ENCODE data around the gene ACBD6. TPM values are rescaled to one million over a fixed set of nuclear protein-coding genes. Genes with fewer than 3 reads are reported as not detected.

The ACBD6 gene
- polyA plus RNA-seq, 4 donors = 68.1 to 85.1 (median 73.4) TPM

DNA sequence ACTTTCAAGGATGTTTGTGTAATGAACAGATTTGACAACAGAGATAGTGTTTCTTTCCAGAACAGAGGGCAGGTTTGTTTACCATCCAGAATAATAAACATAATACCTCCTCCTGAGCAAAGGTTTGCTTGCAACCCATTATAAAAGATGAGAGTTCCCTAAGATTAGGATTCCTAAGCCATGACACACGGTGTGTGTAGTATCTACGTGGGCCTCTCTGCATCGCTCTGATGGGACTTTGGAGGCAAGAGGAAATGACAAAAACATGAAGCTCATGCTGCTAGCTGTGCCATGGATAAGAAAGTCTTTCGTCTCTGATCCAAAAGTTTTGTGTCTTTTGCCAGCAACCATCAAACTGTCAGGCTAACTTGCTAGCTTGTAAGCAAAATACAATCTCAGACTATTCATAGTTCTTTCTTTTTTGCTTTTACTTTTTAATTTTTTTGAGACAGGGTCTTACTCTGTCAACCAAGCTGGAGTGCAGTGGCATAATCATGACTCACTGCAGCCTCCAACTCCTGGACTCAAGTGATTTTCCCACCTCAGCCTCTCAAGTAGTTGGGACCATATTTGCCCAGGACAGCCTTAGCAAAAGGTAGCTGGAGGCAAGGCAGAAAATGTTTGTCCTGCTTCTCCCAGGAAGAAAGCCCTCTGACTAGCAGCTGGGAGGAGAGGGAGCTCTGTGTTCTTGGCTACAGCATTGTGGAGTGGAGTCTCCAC is 191.2 kb downstream of the ACBD6 start:
- DNase-seq (ENCODE audit: low read depth in 4 of 4, low spot score in 2 of 4) = no peak

DNA sequence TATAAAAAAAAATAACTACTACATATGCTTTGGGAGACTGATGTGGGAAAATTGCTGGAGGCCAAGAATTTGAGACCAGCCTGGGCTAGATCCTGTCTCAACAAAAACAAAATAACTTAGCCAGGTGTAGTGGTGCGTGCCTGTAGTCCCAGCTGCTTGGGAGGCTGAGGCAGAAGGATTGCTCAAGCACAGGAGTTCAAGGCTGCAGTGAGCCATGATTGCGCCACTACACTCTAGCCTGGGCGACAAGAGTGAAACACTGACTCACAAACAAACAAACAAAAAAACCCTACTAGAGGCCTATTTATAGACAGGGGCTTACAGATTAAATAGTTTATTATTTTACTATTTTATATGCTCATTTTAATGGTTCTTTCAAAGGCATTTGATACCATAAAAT is 192.3 kb downstream of the ACBD6 start:
- no peak for DNase-seq (ENCODE audit: low read depth in 4 of 4, low spot score in 2 of 4)

DNA sequence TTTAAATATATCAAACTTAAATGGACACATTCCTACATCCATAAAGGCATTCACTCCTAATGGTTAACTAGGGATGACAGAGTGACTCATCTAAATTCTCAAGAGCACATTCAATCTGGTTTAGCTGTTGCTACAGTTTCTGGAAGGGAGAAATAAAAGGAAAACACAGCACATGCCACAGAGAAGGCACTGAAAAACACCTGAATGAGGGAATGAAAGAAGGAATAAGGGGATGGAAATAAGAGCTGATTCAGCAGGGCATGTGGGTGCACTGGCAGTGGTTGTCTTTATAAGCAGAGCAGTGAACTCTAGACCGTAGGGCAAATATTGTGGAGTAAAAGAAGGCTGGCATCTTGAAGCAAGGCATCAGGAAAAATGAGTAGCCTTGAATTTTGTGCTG is 193.0 kb downstream of the ACBD6 start:
- DNase-seq (ENCODE audit: low read depth in 4 of 4, low spot score in 2 of 4) = no peak

DNA sequence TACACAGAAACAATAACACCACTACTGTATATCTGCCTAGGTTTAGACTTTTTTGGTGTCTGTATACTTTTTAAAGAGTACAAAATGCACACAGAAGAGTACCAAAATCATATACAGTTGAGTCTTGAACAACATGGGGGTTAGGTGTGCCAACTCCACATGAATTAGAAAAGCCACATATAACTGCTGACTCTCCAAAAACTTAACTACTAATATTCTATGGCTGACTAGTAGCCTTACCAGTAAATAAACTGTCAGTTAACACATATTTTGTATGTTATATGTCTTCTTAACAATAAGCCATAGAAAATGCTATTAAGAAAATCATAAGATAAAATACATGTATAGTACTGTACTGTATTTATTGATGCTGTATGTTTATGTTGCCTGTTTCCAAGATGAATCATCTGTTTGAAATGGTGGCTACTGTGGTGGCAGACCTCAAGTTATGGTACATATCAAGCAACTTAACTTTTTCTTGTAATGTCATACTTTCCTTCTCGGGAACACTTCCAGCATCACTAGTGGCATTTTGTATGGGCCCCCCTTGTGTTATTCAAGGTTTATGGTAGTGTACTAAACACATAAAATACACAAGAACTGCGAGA is 201.1 kb downstream of the ACBD6 start:
- no peak for DNase-seq (ENCODE audit: low read depth in 4 of 4, low spot score in 2 of 4)

DNA sequence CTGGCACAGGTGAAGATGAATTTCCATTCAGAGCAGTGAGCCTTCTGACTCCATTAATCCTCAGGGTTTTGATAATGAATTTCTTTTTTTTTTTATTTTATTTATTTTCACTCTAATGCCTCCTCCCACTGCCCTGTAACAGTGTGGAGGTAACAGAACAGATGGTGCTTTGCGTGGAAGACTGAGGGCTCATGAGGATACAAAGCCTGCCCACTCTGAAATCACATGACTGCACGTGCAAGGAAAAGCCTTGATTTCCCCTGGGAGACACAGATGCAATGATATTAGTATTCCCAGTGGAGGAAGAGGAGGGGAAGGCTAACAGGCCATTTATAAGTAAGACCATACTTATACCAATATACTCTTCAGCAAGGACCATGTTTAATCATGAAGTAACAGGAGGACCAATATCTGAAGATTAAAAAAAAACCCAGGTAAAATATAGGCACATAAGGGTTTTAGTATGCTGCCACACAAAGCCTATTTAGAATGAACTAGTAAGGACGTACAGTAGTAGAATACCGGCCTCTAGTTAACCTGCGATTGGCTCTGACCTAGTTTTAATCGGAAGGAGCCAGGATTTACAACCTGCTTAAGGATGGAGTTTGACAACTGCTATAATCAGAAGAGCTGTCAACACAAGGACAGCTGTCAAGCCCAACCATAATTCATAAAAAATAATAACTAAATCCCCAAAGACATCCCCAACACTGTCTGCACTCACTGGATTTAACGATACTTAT is 202.7 kb downstream of the ACBD6 start:
- DNase-seq (ENCODE audit: low read depth in 4 of 4, low spot score in 2 of 4) = no peak

DNA sequence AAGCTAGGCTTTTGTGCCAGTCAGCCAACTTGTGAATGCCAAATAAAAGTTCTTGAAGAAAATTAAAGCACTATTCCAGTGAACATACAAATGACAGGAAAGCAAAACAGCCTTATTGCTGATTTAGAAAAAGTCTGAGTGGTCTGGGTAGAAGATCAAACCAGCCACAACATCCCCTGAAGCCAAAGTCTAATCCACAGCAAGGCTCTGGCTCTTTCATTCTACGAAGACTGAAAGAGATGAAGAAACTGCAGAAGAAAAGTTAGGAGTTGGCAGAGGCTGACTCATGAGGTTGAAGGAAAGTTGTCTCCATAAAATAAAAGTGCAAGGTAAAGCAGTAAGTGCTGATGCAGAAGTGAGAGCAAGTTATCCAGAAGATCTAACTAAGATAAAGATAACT is 206.4 kb downstream of the ACBD6 start:
- no peak for DNase-seq (ENCODE audit: low read depth in 4 of 4, low spot score in 2 of 4)

DNA sequence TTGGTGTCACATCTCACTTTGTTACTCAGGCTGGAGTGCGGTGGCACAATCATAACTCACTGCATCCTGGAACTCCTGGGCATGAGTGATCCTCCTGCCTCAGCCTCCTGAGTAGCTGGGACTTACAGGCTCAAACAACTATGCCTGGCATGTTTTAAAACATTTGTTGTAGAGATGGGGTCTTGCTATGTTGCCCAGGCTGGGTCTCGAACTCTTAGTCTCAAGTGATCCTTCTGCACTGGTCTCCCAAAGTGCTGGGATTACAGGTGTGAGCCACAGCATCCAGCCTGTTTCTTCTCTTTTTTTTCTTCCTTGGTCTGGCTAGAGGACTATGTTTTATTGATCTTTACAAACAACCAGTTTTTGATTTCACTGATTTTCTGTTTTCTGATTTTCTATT is 207.7 kb downstream of the ACBD6 start:
- DNase-seq (ENCODE audit: low read depth in 4 of 4, low spot score in 2 of 4) = no peak

DNA sequence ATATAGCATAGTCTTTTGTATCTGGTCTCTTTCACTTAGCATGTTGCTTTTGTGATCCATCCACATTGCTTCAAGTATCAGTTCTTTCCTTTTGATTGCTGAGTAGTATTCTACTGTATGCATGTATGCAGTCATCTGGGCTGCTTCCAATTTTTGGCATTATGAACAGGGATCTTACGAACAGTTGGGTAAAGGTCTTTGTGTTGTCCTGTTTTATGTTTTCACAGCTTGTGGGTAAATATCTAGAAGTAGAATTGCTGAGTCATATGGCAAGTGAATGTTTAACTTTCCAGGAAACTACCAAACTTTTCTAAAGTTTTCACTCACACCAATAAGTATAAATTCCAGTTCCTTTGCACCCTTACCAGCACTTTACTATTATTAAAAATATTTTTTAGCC is 211.4 kb downstream of the ACBD6 start:
- no peak for DNase-seq (ENCODE audit: low read depth in 4 of 4, low spot score in 2 of 4)

DNA sequence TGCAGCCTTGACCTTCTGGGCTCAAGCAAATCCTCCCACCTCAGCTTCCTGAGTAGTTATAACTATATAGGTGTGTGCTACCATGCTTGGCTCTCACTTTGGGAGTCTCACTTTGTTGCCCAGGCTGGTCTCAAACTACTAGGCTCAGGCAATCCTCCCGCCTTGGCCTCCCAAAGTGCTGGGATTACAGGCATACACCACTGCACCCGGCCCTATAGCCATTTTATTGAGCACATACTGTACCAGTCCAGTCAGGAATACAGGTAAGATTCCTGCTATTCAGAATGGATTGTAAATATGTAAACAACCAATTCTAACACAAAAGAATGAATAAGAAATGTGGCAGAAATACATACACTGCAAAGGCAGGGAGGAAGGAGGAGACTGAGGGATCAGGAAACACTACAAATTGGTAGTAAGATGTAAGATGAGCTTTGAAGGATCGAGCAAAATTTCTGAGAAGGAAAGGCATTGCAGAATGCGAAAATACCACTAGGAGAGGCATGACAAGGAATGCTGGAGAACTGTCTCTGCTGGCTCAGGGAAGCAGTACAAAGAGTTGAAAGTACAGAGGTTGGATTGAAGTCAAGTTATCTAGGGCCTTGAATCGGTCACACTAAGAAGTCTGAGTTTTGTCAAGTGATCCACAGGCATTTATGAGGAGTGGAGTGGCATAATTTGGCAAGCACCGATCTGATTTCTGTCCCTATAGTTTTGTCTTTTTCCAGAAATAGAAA is 211.9 kb downstream of the ACBD6 start:
- DNase-seq (ENCODE audit: low read depth in 4 of 4, low spot score in 2 of 4) = no peak

DNA sequence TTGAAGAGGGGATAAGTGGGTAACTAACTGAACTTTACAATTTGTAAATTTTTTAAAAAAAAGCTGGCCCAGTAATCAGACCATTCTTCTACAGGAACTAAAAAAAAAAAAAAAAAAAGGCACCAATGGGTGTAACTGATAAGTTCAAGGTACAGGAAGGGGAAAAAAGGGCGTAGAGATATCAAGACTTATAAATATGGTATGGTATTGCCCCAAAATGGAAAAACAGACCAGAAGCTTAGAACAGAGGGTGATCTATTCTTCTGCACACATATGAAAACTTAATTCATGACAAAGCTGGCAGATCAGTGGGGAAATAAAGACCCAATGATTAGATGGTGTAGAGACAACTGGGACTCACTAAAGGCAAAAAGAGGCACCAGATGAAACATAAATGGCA is 213.4 kb downstream of the ACBD6 start:
- DNase-seq (ENCODE audit: low read depth in 4 of 4, low spot score in 2 of 4) = no peak

DNA sequence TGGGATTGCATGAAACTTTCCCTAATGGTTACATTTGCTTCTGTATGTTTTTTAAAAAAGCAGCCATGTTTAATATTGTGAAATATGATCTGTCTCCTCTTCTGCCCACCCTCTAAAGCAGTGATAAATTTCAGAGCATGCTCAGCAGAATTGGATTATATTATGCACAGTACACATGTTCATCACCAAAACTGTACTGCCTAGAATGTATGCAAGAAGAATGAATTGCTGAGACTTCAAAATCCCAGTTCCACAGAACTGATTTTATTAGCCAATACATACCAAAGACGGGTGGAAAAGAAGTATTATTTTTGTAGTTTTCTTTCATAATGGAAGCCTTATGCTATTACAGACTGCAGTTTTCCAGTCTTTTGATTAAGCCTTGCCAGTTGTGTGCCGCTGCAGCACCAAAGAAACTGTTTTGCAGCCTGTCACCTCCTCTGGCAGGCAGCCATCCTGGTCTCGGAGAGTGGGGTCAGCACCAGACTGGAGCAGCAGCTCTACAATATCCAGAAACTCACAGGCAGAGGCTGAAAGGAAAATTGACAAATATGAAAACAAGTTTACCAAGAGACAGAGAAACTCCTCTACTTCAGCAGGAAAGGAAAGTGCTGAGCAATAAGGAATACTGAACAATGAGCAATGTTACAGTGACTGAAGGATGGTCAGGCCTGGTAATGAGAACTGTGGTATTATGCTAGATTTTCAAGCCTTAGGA is 214.2 kb downstream of the ACBD6 start:
- DNase-seq (ENCODE audit: low read depth in 4 of 4, low spot score in 2 of 4) = no peak

DNA sequence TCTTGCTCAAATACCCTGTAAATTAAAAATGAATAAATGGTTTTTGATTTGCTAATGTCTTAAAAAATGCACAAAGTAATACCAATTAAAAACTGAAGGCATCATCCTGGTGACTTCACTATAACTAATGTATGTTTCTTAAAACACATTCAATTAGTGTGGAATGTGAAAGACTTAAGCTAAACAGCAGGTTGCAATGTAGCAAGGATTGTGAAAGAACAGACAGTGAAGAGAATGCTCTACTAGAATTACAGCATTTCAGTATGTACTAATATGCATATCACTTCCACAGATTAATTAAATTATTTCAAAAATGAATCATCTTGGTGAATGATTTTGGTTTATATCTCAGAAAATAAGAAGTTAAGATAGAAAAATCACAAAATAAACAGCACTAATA is 216.0 kb downstream of the ACBD6 start:
- no peak for DNase-seq (ENCODE audit: low read depth in 4 of 4, low spot score in 2 of 4)

DNA sequence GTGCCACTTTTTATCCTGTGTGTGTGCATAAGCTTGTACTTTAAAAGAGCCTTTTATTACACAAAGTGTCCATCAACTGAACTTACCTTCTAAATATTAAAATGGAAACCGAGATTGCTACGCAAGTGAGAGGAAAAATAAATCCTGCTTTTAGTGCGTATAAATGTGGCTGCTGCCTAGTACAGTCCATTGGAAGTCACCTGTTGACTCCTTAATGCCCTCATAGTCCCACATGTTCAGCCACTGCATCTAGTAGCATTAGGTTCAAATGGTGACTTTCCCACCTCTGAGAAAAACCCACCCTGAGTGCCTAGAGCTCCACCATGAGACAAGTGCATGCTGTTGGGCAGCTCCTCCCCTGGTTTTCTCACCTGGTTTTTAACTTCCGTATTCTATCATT is 219.3 kb downstream of the ACBD6 start:
- DNase-seq (ENCODE audit: low read depth in 4 of 4, low spot score in 2 of 4) = no peak

DNA sequence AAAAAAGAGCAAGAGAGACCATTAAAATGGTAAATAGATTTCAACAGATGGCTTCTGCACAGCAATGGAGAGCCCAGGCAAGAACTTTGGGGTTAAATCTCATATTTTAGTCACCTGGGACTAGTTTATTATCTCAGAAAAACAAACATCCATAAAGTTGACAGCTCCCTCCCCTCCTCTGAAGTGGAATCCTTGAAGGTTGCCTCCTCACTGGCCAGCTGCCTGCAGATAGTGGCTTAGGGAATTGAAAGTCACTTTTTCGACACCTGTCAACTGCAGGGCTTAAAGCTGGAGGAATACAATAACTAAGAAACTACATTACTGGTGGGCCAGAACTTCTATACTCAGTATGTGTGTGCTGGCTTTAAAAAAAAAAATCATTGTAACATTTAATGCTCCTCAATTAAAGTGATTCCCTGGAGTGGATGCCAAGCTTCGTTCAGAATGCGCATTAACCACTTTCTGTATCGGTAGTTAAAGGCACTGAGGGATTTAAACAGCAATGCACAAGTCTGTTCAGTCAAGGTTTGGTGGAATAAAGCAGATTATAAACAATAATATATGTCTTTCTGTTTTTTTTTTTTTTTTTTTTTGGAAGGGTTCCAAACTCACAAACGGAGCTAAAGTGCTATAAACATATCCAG is 219.9 kb downstream of the ACBD6 start:
- DNase-seq (ENCODE audit: low read depth in 4 of 4, low spot score in 2 of 4) = no peak

DNA sequence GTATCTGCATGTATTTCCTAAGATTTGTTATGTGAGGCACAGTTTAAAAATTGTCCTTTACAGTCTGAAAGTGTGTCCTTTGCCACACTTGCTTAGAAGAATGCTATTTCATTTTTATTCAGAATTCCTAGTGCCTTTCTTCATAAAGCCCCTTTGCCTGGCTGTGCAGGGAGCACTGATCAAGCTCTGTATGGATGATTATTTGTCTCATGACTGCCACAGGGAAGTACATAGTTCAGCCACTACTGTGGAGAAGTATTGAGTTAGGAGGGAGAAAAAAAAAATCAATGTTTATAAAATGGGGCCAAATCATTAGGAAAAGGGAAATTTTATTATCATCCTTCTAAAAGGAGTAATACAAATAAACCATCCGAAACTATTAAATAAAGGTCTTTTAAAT is 220.9 kb downstream of the ACBD6 start:
- no peak for DNase-seq (ENCODE audit: low read depth in 4 of 4, low spot score in 2 of 4)

DNA sequence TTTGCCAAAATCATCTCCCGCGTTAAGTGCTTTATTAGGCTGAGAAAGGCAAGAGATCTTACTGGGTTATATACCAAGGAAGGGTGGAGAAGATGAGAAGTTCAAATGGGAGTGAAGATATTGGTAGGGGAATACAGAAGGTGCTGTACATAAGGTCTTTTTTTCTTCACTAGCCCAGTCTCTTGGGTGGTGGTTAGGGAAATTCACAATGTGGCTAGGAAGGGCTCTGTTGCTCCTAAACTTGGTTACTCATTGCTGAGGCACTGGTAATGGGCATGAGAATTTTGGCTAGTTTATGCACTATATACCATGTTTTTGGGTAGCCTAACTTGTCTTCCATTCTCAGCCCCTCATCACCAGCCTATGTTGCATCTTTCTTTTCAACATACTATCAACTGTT is 221.8 kb downstream of the ACBD6 start:
- no peak for DNase-seq (ENCODE audit: low read depth in 4 of 4, low spot score in 2 of 4)

DNA sequence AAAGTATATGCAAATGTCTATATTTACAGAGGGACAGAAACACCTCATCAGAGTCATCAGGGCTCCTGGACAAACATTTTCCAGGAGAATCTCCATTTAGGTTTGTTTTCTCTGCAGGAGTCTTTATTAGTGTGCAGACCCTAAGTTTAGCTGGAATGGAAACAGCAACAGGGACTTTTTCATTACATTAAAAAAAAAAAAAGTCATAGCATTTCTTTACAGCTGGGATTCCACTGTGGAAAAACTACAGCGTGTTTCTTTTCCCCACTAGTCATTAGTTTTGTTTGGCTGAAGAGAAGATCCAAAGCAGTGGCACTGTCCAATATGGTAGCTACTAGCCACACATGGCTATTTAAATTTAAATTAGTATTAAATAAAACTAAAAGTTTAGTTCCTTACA is 222.7 kb downstream of the ACBD6 start:
- no peak for DNase-seq (ENCODE audit: low read depth in 4 of 4, low spot score in 2 of 4)

DNA sequence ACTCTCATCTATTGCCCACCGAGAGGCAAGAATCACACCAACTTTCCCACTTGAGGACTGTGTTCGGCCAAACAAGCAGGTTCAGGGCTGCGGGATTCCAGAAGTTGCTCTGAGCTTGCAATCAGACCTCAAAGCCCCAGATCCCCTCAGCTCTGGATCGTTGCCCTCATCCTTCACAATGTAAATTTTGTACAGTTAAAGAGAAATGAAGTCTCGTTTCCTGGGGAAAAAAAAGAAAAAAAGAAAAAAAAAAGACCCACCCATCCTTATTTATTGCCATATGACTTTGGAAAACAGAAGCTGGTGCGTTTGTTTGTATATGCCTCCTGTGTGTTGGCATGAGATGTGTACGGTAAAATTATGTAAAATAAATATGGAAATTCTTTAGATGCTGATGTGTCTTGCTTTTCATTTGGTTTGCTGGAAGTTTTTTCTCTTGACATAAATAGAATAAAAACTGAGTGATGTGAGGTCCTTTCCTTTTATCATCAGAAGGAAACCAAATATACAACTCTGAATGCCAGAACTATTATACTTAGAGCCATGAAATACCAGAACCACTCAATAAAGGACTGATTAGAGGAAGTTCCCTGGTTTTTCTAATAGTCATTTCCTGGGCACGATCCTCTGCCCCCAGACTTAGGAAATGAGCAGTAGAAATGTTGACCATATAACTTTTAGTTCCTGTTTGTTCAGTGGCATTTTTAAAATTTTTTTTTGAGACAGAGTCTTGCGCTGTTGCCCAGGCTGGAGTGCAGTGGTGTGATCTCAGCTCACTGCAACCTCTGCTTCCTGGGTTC is 223.6 kb downstream of the ACBD6 start:
- DNase-seq (ENCODE audit: low read depth in 4 of 4, low spot score in 2 of 4) = no peak

DNA sequence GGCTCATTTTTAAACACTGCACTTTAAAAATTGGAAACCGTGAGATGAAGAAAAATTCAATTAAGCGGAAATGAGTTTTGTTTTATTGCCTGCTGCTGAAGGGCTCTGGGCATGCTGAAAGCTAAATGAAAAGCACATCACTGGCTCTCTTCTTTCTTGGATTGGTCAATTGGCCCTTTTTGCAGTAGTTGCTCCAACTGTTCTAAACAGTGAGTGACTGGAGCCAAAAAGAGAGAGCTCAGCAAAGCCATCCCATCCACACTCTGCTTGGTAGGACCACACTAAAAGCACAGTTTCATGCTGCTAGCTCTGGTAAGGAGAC is 224.2 kb downstream of the ACBD6 start:
- no peak for DNase-seq (ENCODE audit: low read depth in 4 of 4, low spot score in 2 of 4)

Data from left renal cortex interstitium (tissue), 4 donors.